Measurements from ENCODE around the gene SECISBP2. TPM values are rescaled to one million over a fixed set of nuclear protein-coding genes. Genes with fewer than 3 reads are reported as not detected.

Gene SECISBP2
- total and polyA plus RNA-seq, 7 donors: 26.2 to 80.8 (median 40.2) TPM

- no peak overlapping the region for H3K4me3 ChIP-seq
- ATAC-seq (no peak), DNase-seq (no peak)
- TF ChIP-seq, protein P1, sequence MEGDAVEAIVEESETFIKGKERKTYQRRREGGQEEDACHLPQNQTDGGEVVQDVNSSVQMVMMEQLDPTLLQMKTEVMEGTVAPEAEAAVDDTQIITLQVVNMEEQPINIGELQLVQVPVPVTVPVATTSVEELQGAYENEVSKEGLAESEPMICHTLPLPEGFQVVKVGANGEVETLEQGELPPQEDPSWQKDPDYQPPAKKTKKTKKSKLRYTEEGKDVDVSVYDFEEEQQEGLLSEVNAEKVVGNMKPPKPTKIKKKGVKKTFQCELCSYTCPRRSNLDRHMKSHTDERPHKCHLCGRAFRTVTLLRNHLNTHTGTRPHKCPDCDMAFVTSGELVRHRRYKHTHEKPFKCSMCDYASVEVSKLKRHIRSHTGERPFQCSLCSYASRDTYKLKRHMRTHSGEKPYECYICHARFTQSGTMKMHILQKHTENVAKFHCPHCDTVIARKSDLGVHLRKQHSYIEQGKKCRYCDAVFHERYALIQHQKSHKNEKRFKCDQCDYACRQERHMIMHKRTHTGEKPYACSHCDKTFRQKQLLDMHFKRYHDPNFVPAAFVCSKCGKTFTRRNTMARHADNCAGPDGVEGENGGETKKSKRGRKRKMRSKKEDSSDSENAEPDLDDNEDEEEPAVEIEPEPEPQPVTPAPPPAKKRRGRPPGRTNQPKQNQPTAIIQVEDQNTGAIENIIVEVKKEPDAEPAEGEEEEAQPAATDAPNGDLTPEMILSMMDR (IDR thresholded peaks at IDR 0.05): no peak
- no peaks in the 10 kb centered on the region for H3K9me3 ChIP-seq
- WGBS, 3 donors: 95 to 98% (median 96%) methylated on average over 15 of the region's 15 CpGs
- H3K36me3 ChIP-seq (ENCODE audit: insufficient read depth in 1 of 2, low read depth in 1 of 2): peaks cover 0 to 72% of the 10 kb centered on the region in 2 donors
- intact Hi-C loops (cut with DNase I): loop anchor here in 1 of 2 donors (5.0 to 10.0 kb wide), 2 partner anchors 113 to 160 kb away; partner anchors contain the start of gene SEMA4D
- H3K27ac ChIP-seq: no peak overlapping the region
- H3K27me3 ChIP-seq (ENCODE audit: insufficient read depth in 3 of 3, low read length in 2 of 3): no peaks in the 10 kb centered on the region
- H3K4me1 ChIP-seq: peaks cover 18% of the 10 kb centered on the region
These were observed 66.5 kb downstream of the SECISBP2 start for GRCh38 chr9:89384783-89385182.

- no peaks in the 10 kb centered on the region for H3K27me3 ChIP-seq (ENCODE audit: insufficient read depth in 3 of 3, low read length in 2 of 3)
- no peak overlapping the region for H3K4me3 ChIP-seq
- TF ChIP-seq, protein P1 (IDR thresholded peaks at IDR 0.05): no peak
- peak overlapping the region; percentile 85 for H3K27ac ChIP-seq
- DNase-seq (no peak), ATAC-seq (no peak)
- intact Hi-C loops (cut with DNase I): loop anchor here in 1 of 2 donors (5.0 to 10.0 kb wide), 2 partner anchors 111 to 159 kb away; partner anchors contain the start of gene SEMA4D
- H3K9me3 ChIP-seq: no peaks in the 10 kb centered on the region
- peaks cover 18% of the 10 kb centered on the region for H3K4me1 ChIP-seq
- 86 to 94% (median 91%) methylated on average over 11 of the region's 11 CpGs for WGBS, 3 donors
- H3K36me3 ChIP-seq (ENCODE audit: insufficient read depth in 1 of 2, low read depth in 1 of 2): peaks cover 3 to 74% of the 10 kb centered on the region in 2 donors
These were observed 67.9 kb downstream of the SECISBP2 start for GRCh38 chr9:89386206-89386605.

DNA sequence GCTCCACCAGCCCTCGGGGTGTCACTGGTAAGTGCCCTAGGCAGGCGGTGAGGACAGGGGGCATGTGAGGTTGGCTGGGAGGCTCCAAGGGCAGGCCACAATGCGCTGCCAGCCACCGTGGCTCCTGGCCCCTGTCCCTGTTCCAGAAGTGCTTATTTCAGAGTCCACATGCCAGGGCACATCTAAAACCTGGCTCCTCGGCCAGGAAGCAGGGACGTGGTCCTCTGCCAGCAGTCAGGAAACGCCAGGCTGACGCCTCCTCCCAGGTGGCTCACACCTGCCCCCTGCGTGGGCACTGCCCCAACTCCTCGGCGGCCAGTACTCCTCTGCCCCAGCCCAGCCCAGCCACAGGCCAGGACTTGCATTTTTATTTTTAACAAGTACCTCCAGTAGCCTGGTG is 68.5 kb downstream of the SECISBP2 start:
- TF ChIP-seq, protein P1 (IDR thresholded peaks at IDR 0.05): no peak
- H3K36me3 ChIP-seq (ENCODE audit: insufficient read depth in 1 of 2, low read depth in 1 of 2): peaks cover 3 to 74% of the 10 kb centered on the region in 2 donors
- H3K4me1 ChIP-seq: peaks cover 18% of the 10 kb centered on the region
- no peaks in the 10 kb centered on the region for H3K9me3 ChIP-seq
- no peak overlapping the region for H3K4me3 ChIP-seq
- ATAC-seq: peak; percentile 84 to 88 (median 86)
- peak overlapping the region; percentile 85 for H3K27ac ChIP-seq
- DNase-seq: peak; percentile 80 to 91
- H3K27me3 ChIP-seq (ENCODE audit: insufficient read depth in 3 of 3, low read length in 2 of 3): no peaks in the 10 kb centered on the region
- 22 to 34% (median 26%) methylated on average over 11 of the region's 11 CpGs for WGBS, 3 donors
- intact Hi-C loops (cut with DNase I): loop anchor here in 1 of 2 donors (5.0 to 10.0 kb wide), 2 partner anchors 111 to 158 kb away; partner anchors contain the start of gene SEMA4D

- peaks cover 3 to 74% of the 10 kb centered on the region in 2 donors for H3K36me3 ChIP-seq (ENCODE audit: insufficient read depth in 1 of 2, low read depth in 1 of 2)
- peak in 2 of 4 donors; percentile 7 to 12 for ATAC-seq
- TF ChIP-seq, protein P1 (IDR thresholded peaks at IDR 0.05): no peak
- peak overlapping the region; percentile 85 for H3K27ac ChIP-seq
- H3K9me3 ChIP-seq: no peaks in the 10 kb centered on the region
- H3K4me1 ChIP-seq: peaks cover 18% of the 10 kb centered on the region
- WGBS, 3 donors: 76 to 89% (median 76%) methylated on average over 20 of the region's 20 CpGs
- no peak overlapping the region for H3K4me3 ChIP-seq
- H3K27me3 ChIP-seq (ENCODE audit: insufficient read depth in 3 of 3, low read length in 2 of 3): no peaks in the 10 kb centered on the region
- intact Hi-C loops (cut with DNase I): loop anchor here in 1 of 2 donors (5.0 to 10.0 kb wide), 2 partner anchors 110 to 157 kb away; partner anchors contain the start of gene SEMA4D
- no peak for DNase-seq
These were observed 69.0 kb downstream of the SECISBP2 start for GRCh38 chr9:89387197-89387849.
